22Rv1 (cell line): Measurements from ENCODE around the gene KCNJ14.

Experiments used
- CTCF ChIP-seq: fragments of 450-650 bp; IDR thresholded peaks from 2 replicates; pipeline ENCODE4 v1.5.1; 2017; ENCODE audit warnings: mild to moderate bottlenecking
- ZFX ChIP-seq: fragments of 450-650 bp; IDR thresholded peaks from 2 replicates; pipeline ENCODE4 v1.6.1; 2017; ENCODE audit warnings: antibody characterized with exemption, borderline replicate concordance

GRCh38 chr19:48477698-48478338 lies 22.4 kb downstream of the KCNJ14 start:
- TF ChIP-seq CTCF = no peak
- TF ChIP-seq ZFX = no peak
